Keratinocyte (primary cell): ENCODE data around the gene BCO2. TPM values are rescaled to one million over a fixed set of nuclear protein-coding genes. Genes with fewer than 3 reads are reported as not detected.

Experiments
- DNase-seq: peaks from one replicate; pipeline ENCODE4 v3.0.0-alpha.2; 2011; ENCODE audit warnings: low read depth, missing footprints, low spot score
- FAIRE-seq: peaks from 2 replicates; lab custom pipeline; 2011; peaks lifted over from hg19 to GRCh38; lab: Jason Lieb, UNC
- H2AFZ ChIP-seq: 2 replicates; pipeline ENCODE4 v1.6.0; 2012; ENCODE audit warnings: low read length, control low read depth, inconsistent platforms; ENCODE audit not compliant: control insufficient read depth
- H3K27ac ChIP-seq: 2 replicates; pipeline ENCODE4 v1.5.1; 2011; ENCODE audit warnings: low read length; ENCODE audit not compliant: control insufficient read depth, insufficient read depth
- H3K27me3 ChIP-seq: 3 replicates; pipeline ENCODE4 v1.6.0; 2011; ENCODE audit warnings: low read length; ENCODE audit not compliant: control insufficient read depth, insufficient read depth; ENCODE audit errors: extremely low read depth
- H3K36me3 ChIP-seq, 2 experiments: 2 replicates in 1 of 2; 3 replicates in 1 of 2; pipeline ENCODE4 v1.5.1; 2011; ENCODE audit warnings: low read length in 2 of 2, mild to moderate bottlenecking in 1 of 2; ENCODE audit not compliant: control insufficient read depth in 2 of 2, insufficient read depth in 2 of 2; ENCODE audit errors: extremely low read depth in 1 of 2
- H3K4me1 ChIP-seq: 3 replicates; pipeline ENCODE4 v1.5.1; 2011; ENCODE audit warnings: low read length; ENCODE audit not compliant: control insufficient read depth, insufficient read depth; ENCODE audit errors: extremely low read depth
- H3K4me2 ChIP-seq: 3 replicates; pipeline ENCODE4 v1.6.0; 2011; ENCODE audit warnings: low read depth, low read length; ENCODE audit not compliant: control insufficient read depth, insufficient read depth; ENCODE audit errors: extremely low read depth
- H3K4me3 ChIP-seq, 3 experiments: fragments of 200-600 bp in 1 of 3; sonication (generic) in 1 of 3; 2 replicates in 2 of 3; 3 replicates in 1 of 3; pipeline ENCODE4 v1.5.1; 2011 to 2016; ENCODE audit warnings: low read length in 3 of 3, mild to moderate bottlenecking in 3 of 3, control low read depth in 2 of 3, inconsistent platforms in 1 of 3, low read depth in 1 of 3, mixed read lengths in 1 of 3, mixed run types in 1 of 3, moderate library complexity in 1 of 3; ENCODE audit not compliant: control insufficient read depth in 2 of 3, insufficient read depth in 2 of 3; ENCODE audit errors: extremely low read depth in 1 of 3
- H3K79me2 ChIP-seq: 2 replicates; pipeline ENCODE4 v1.6.0; 2012; ENCODE audit warnings: low read length; ENCODE audit not compliant: control insufficient read depth, insufficient read depth
- H3K9ac ChIP-seq: 3 replicates; pipeline ENCODE4 v1.6.0; 2011; ENCODE audit warnings: low read length; ENCODE audit not compliant: control insufficient read depth, insufficient read depth; ENCODE audit errors: extremely low read depth
- H3K9me1 ChIP-seq: 3 replicates; pipeline ENCODE4 v1.6.0; 2011; ENCODE audit warnings: low read length; ENCODE audit not compliant: control insufficient read depth, insufficient read depth; ENCODE audit errors: extremely low read depth
- H3K9me3 ChIP-seq: 2 replicates; pipeline ENCODE4 v1.5.1; 2012; ENCODE audit warnings: low read depth, low read length; ENCODE audit not compliant: control insufficient read depth
- H4K20me1 ChIP-seq: 3 replicates; pipeline ENCODE4 v1.6.0; 2011; ENCODE audit warnings: low read length; ENCODE audit not compliant: control insufficient read depth, insufficient read depth; ENCODE audit errors: extremely low read depth
- CTCF ChIP-seq, 3 experiments: IDR thresholded peaks in 1 of 3; conservative IDR thresholded peaks in 1 of 3; optimal IDR thresholded peaks in 1 of 3; 2 replicates in 2 of 3; 3 replicates in 1 of 3; pipeline versions ENCODE3 to v1.5.1; 2011; ENCODE audit warnings: low read length in 3 of 3, mild to moderate bottlenecking in 3 of 3, moderate library complexity in 2 of 3, control low read depth in 1 of 3, inconsistent platforms in 1 of 3; ENCODE audit not compliant: insufficient read depth in 2 of 3; ENCODE audit errors: extremely low read depth in 1 of 3
- EZH2 ChIP-seq: IDR thresholded peaks from one replicate; pipeline ENCODE4 v1.6.1; 2012; ENCODE audit warnings: inconsistent platforms, mild to moderate bottlenecking, low read length, moderate library complexity
- dilution Hi-C: fragments of 300-500 bp; cut with MboI; formaldehyde crosslinking; loops from one replicate; pipeline ENCODE4 v1.7.0; 2020; ENCODE audit warnings: low sequenced_read_pairs; ENCODE audit not compliant: extremely low pct_ligation_motif_present
- polyA plus RNA-seq, 5 experiments: library from polyadenylated mRNA; depleted of rRNA in 3 of 5; stranded (reverse) in 3 of 5; stranded (forward) in 1 of 5; unstranded in 1 of 5; fragments of >200 nt; gene quantifications; 1 replicate in 1 of 5; 2 replicates in 3 of 5; 3 replicates in 1 of 5; pipeline versions ENCODE4 v1.2.1 to v1.2.3, GENCODE V29; 2011 to 2012; ENCODE audit warnings: missing spikeins in 2 of 5, low read depth in 1 of 5, low replicate concordance in 1 of 5

The BCO2 gene
- polyA plus RNA-seq, 1 donor (not counting 4 experiments of a cell fraction or from before 2014, with no cell fraction given): 0.37 TPM

GRCh38 chr11:112132737-112133136 is 42.6 kb upstream of the BCO2 start:
- no peak overlapping the region for H3K4me3 ChIP-seq
- no peaks in the 10 kb centered on the region for H3K79me2 ChIP-seq
- peaks cover 30% of the 10 kb centered on the region for H3K4me1 ChIP-seq
- no peaks in the 10 kb centered on the region for H3K36me3 ChIP-seq
- H3K9me1 ChIP-seq: peaks cover 3% of the 10 kb centered on the region
- H3K4me2 ChIP-seq: no peak overlapping the region
- no peak overlapping the region for H3K27ac ChIP-seq
- no peaks in the 10 kb centered on the region for H4K20me1 ChIP-seq
- FAIRE-seq (no peak), DNase-seq (no peak)
- dilution Hi-C loops: no loop called here
- H3K9ac ChIP-seq: no peak overlapping the region
- H3K27me3 ChIP-seq: no peaks in the 10 kb centered on the region
- H2AFZ ChIP-seq: no peak overlapping the region
- no peak for TF ChIP-seq CTCF (optimal IDR thresholded peaks at IDR 0.05 in 1 of 3, IDR thresholded peaks at IDR 0.05 in 1 of 3, conservative IDR thresholded peaks at IDR 0.05 in 1 of 3; ENCODE audit: extremely low read depth in 1 of 3, insufficient read depth in 2 of 3, low read length in 3 of 3)
- no peak for TF ChIP-seq EZH2
- H3K9me3 ChIP-seq: no peaks in the 10 kb centered on the region

GRCh38 chr11:112134473-112134872 is 40.8 kb upstream of the BCO2 start:
- no peaks in the 10 kb centered on the region for H3K9me1 ChIP-seq
- H3K79me2 ChIP-seq: no peaks in the 10 kb centered on the region
- FAIRE-seq (no peak), DNase-seq (no peak)
- dilution Hi-C loops: no loop called here
- no peaks in the 10 kb centered on the region for H3K36me3 ChIP-seq
- no peak overlapping the region for H3K4me2 ChIP-seq
- no peaks in the 10 kb centered on the region for H3K9me3 ChIP-seq
- H3K4me1 ChIP-seq: peaks cover 17% of the 10 kb centered on the region
- no peaks in the 10 kb centered on the region for H4K20me1 ChIP-seq
- H3K27me3 ChIP-seq: no peaks in the 10 kb centered on the region
- TF ChIP-seq EZH2 (no peak), CTCF (optimal IDR thresholded peaks at IDR 0.05 in 1 of 3, IDR thresholded peaks at IDR 0.05 in 1 of 3, conservative IDR thresholded peaks at IDR 0.05 in 1 of 3; ENCODE audit: extremely low read depth in 1 of 3, insufficient read depth in 2 of 3, low read length in 3 of 3) (no peak)
- no peak overlapping the region for H2AFZ ChIP-seq
- no peak overlapping the region for H3K4me3 ChIP-seq
- no peak overlapping the region for H3K9ac ChIP-seq
- H3K27ac ChIP-seq: no peak overlapping the region
